Measurements from ENCODE around the gene METTL16. TPM values are rescaled to one million over a fixed set of nuclear protein-coding genes. Genes with fewer than 3 reads are reported as not detected.

The METTL16 gene
- total RNA-seq, 2 experiments from 2014 or later, result 55.7 to 58.0 TPM

DNA sequence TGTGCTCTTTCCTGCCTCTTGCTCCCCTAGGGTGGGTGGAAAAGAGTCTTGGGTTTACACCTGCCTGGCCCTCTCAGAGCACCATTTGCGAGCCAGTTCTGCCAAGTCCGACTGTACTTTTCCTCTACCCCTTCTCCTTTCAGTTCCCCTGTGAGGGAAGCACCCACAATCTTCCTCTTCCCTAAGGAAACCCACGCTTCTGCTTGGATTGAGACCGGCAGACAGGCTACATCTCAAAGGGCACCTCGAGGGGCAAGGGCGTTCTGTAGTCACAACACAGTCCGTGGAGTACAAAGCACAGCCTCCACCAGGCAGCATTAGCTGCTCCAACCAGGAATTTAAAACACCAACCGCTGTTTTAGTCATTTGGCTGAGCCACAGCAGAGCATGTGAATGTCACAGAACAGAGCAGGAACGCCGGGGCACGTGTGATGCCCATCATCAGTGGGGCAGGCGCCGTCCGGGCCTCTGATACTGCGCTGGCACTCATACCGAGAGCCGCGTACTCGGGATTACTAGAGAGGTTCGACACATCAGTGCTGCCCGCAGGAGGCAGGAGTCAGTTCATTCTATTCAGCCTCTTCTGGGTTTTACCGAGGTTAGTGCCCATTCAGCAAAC lies 97.1 kb downstream of the METTL16 start:
- no peak overlapping the region for H3K4me3 Mint-ChIP-seq
- H3K36me3 Mint-ChIP-seq (ENCODE audit: low read depth), result peaks cover 52% of the 10 kb centered on the region
- ChIA-PET POLR2A (interaction anchor here (3.2 kb wide), 1 partner anchor 32 kb away, joined by 56 read pairs; no protein-coding TSS in a partner anchor), CTCF (interaction anchor here (1.8 to 7.7 kb wide), 2 partner anchors 13 to 32 kb away, joined by 11 to 204 read pairs; no protein-coding TSS in a partner anchor)
- H3K27ac Mint-ChIP-seq, result no peak overlapping the region
- H3K4me1 ChIP-seq (ENCODE audit: insufficient read depth, low read length), result no peaks in the 10 kb centered on the region
- TF ChIP-seq, protein P1, sequence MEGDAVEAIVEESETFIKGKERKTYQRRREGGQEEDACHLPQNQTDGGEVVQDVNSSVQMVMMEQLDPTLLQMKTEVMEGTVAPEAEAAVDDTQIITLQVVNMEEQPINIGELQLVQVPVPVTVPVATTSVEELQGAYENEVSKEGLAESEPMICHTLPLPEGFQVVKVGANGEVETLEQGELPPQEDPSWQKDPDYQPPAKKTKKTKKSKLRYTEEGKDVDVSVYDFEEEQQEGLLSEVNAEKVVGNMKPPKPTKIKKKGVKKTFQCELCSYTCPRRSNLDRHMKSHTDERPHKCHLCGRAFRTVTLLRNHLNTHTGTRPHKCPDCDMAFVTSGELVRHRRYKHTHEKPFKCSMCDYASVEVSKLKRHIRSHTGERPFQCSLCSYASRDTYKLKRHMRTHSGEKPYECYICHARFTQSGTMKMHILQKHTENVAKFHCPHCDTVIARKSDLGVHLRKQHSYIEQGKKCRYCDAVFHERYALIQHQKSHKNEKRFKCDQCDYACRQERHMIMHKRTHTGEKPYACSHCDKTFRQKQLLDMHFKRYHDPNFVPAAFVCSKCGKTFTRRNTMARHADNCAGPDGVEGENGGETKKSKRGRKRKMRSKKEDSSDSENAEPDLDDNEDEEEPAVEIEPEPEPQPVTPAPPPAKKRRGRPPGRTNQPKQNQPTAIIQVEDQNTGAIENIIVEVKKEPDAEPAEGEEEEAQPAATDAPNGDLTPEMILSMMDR (IDR thresholded peaks at IDR 0.05), result no peak
- H3K36me3 ChIP-seq (ENCODE audit: insufficient read depth, low read length), result peaks cover 24% of the 10 kb centered on the region
- H3K4me3 ChIP-seq (ENCODE audit: low read length), result no peak overlapping the region
- H3K27me3 ChIP-seq (ENCODE audit: control insufficient read depth in 1 of 2, insufficient read depth in 2 of 2, low read length in 2 of 2), result no peaks in the 10 kb centered on the region
- no peaks in the 10 kb centered on the region for H3K9me3 Mint-ChIP-seq
- DNase-seq, result no peak
- H3K27me3 Mint-ChIP-seq, result no peaks in the 10 kb centered on the region
- H3K9me3 ChIP-seq (ENCODE audit: control insufficient read depth in 1 of 2, insufficient read depth in 1 of 2, low read length in 2 of 2), result no peaks in the 10 kb centered on the region
- ATAC-seq (ENCODE audit: poor library complexity), result no peak
- no peak overlapping the region for H3K27ac ChIP-seq (ENCODE audit: low read depth in 1 of 2, low read length in 2 of 2)
- intact Hi-C loops (cut with DNase I, micrococcal nuclease), result no loop called here
- H3K4me1 Mint-ChIP-seq (ENCODE audit: low read depth), result no peaks in the 10 kb centered on the region

DNA sequence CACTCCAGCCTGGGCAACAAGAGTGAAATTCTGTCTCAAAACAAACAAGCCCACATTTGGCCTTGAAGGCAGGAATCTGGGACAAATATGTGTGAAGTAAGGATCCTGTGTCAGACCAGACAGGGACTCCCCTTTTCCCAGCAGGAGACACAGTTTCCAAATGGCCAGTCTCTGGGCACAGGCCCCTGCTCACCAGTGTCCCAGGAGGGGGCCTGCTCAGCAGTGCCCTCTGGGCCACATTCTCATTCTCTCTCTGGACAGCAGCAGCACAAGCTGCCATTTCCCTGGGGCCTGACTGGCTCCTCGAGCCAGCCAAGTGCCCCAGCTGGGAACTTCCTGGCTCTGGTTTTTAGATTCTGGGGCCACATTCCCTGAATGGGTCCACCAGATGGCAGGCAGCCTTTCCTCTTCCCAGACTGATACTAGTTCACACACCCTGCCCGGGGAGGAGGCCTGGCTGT lies 99.1 kb downstream of the METTL16 start:
- H3K4me3 Mint-ChIP-seq, result no peak overlapping the region
- POLR2A ChIA-PET, result interaction anchor here (1.2 kb wide), 1 partner anchor 13 kb away, joined by 3 read pairs; no protein-coding TSS in a partner anchor
- no peak overlapping the region for H3K4me3 ChIP-seq (ENCODE audit: low read length)
- no peak overlapping the region for H3K27ac ChIP-seq (ENCODE audit: low read depth in 1 of 2, low read length in 2 of 2)
- ATAC-seq (ENCODE audit: poor library complexity), result no peak
- no peaks in the 10 kb centered on the region for H3K4me1 Mint-ChIP-seq (ENCODE audit: low read depth)
- H3K9me3 ChIP-seq (ENCODE audit: control insufficient read depth in 1 of 2, insufficient read depth in 1 of 2, low read length in 2 of 2), result no peaks in the 10 kb centered on the region
- intact Hi-C loops (cut with DNase I, micrococcal nuclease), result no loop called here
- CTCF ChIA-PET, result interaction anchor here (7.7 kb wide), 1 partner anchor 30 kb away, joined by 204 read pairs; no protein-coding TSS in a partner anchor
- H3K27me3 Mint-ChIP-seq, result no peaks in the 10 kb centered on the region
- no peaks in the 10 kb centered on the region for H3K4me1 ChIP-seq (ENCODE audit: insufficient read depth, low read length)
- TF ChIP-seq, protein P1 (IDR thresholded peaks at IDR 0.05), result no peak
- no peaks in the 10 kb centered on the region for H3K27me3 ChIP-seq (ENCODE audit: control insufficient read depth in 1 of 2, insufficient read depth in 2 of 2, low read length in 2 of 2)
- peaks cover 13% of the 10 kb centered on the region for H3K36me3 ChIP-seq (ENCODE audit: insufficient read depth, low read length)
- H3K27ac Mint-ChIP-seq, result no peak overlapping the region
- no peaks in the 10 kb centered on the region for H3K9me3 Mint-ChIP-seq
- peaks cover 34% of the 10 kb centered on the region for H3K36me3 Mint-ChIP-seq (ENCODE audit: low read depth)
- no peak for DNase-seq

DNA sequence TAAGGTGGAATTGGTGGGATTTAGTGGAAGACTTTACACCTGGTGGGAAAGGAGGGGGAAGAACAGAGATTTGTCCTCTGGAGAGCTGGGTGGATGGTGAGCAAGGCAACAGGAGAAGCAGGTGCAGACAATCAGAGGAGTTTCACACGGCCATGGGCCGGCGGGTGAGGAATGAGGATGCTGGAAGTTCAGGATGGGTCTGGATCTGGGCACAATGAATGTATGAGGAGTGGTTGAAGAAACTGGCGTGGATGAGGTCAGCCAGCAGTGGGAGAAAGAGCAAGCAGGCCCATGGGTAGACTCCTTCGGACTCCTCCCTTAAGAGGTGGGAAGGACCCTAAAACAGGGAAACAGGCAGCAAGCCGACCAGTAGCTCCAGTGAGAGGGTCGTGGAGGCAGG lies 100.7 kb downstream of the METTL16 start:
- H3K9me3 Mint-ChIP-seq, result no peaks in the 10 kb centered on the region
- H3K27ac ChIP-seq (ENCODE audit: low read depth in 1 of 2, low read length in 2 of 2), result no peak overlapping the region
- H3K4me3 ChIP-seq (ENCODE audit: low read length), result no peak overlapping the region
- H3K36me3 ChIP-seq (ENCODE audit: insufficient read depth, low read length), result peaks cover 13% of the 10 kb centered on the region
- no peak overlapping the region for H3K27ac Mint-ChIP-seq
- H3K27me3 Mint-ChIP-seq, result no peaks in the 10 kb centered on the region
- ChIA-PET CTCF (interaction anchor here (1.4 kb wide), 1 partner anchor 29 kb away, joined by 4 read pairs; no protein-coding TSS in a partner anchor), POLR2A (interaction anchor here (1.2 to 1.4 kb wide), 3 partner anchors 9 to 29 kb away, joined by 3 to 7 read pairs (median 3); partner anchors contain the start of gene MNT)
- DNase-seq, result no peak
- ATAC-seq (ENCODE audit: poor library complexity), result no peak
- intact Hi-C loops (cut with DNase I, micrococcal nuclease), result no loop called here
- H3K36me3 Mint-ChIP-seq (ENCODE audit: low read depth), result peaks cover 21% of the 10 kb centered on the region
- H3K4me1 Mint-ChIP-seq (ENCODE audit: low read depth), result no peaks in the 10 kb centered on the region
- no peaks in the 10 kb centered on the region for H3K9me3 ChIP-seq (ENCODE audit: control insufficient read depth in 1 of 2, insufficient read depth in 1 of 2, low read length in 2 of 2)
- no peak overlapping the region for H3K4me3 Mint-ChIP-seq
- no peaks in the 10 kb centered on the region for H3K27me3 ChIP-seq (ENCODE audit: control insufficient read depth in 1 of 2, insufficient read depth in 2 of 2, low read length in 2 of 2)
- H3K4me1 ChIP-seq (ENCODE audit: insufficient read depth, low read length), result no peaks in the 10 kb centered on the region
- TF ChIP-seq, protein P1 (IDR thresholded peaks at IDR 0.05), result no peak
